ENCODE results near the gene XBP1.
"Not testable (repeated sequence)": the region's sequence is repeated elsewhere in the genome, so short reads cannot be mapped to it uniquely, and the experiment has no call there.

The XBP1 gene

GRCh38 chr22:28768701-28769393 is 31.5 kb downstream of the XBP1 start:
- in situ Hi-C loops (cut with MboI; ENCODE audit: low pct_unique_long_range_greater_than_20kb, low sequenced_read_pairs): no loop called here
- no peak for DNase-seq

- no peak for DNase-seq
- in situ Hi-C loops (cut with MboI; ENCODE audit: low pct_unique_long_range_greater_than_20kb, low sequenced_read_pairs): no loop called here
Observed at GRCh38 chr22:28766628-28767027, 33.7 kb downstream of the XBP1 start.

GRCh38 chr22:28762000-28762399 is 38.4 kb downstream of the XBP1 start:
- in situ Hi-C loops (cut with MboI; ENCODE audit: low pct_unique_long_range_greater_than_20kb, low sequenced_read_pairs); DNase-seq: not testable (repeated sequence)

GRCh38 chr22:28761449-28761755 is 39.0 kb downstream of the XBP1 start:
- in situ Hi-C loops (cut with MboI; ENCODE audit: low pct_unique_long_range_greater_than_20kb, low sequenced_read_pairs): no loop called here
- DNase-seq: no peak

GRCh38 chr22:28759861-28760560 is 40.4 kb downstream of the XBP1 start:
- DNase-seq: no peak
- in situ Hi-C loops (cut with MboI; ENCODE audit: low pct_unique_long_range_greater_than_20kb, low sequenced_read_pairs): no loop called here

GRCh38 chr22:28754512-28754911 is 45.9 kb downstream of the XBP1 start:
- DNase-seq; in situ Hi-C loops (cut with MboI; ENCODE audit: low pct_unique_long_range_greater_than_20kb, low sequenced_read_pairs): not testable (repeated sequence)

GRCh38 chr22:28750471-28750881 is 49.9 kb downstream of the XBP1 start:
- DNase-seq: no peak

More at GRCh38 chr22:28750471-28750881, 49.9 kb downstream of the XBP1 start:
- in situ Hi-C loops (cut with MboI; ENCODE audit: low pct_unique_long_range_greater_than_20kb, low sequenced_read_pairs): no loop called here
